MM.1S (cell line): Measurements from ENCODE around the gene ELFN1.

Experiments
- DNase-seq: peaks from one replicate; pipeline ENCODE4 v3.0.0-alpha.2; 2015
- H2AFZ ChIP-seq: fragments of 300-600 bp; sonication (generic); 2 replicates; pipeline ENCODE4 v1.6.0; 2016; ENCODE audit warnings: antibody characterized with exemption, low read length
- H3F3A ChIP-seq: fragments of 300-600 bp; sonication (generic); 2 replicates; pipeline ENCODE4 v1.6.1; 2016; ENCODE audit warnings: mild to moderate bottlenecking, antibody characterized with exemption, low read length, moderate library complexity, mixed read lengths; ENCODE audit not compliant: insufficient read depth
- H3K27ac ChIP-seq: fragments of 300-600 bp; sonication (generic); 2 replicates; pipeline ENCODE4 v1.5.1; 2016; ENCODE audit warnings: mild to moderate bottlenecking, low read length
- H3K27me3 ChIP-seq: fragments of 300-600 bp; sonication (generic); replicated peaks from 2 replicates; pipeline ENCODE4 v1.6.0; 2016; ENCODE audit warnings: low read length; ENCODE audit not compliant: insufficient read depth
- H3K36me3 ChIP-seq: fragments of 300-600 bp; sonication (generic); replicated peaks from 2 replicates; pipeline ENCODE4 v1.6.1; 2016; ENCODE audit warnings: mild to moderate bottlenecking, low read length, mixed read lengths; ENCODE audit not compliant: insufficient read depth
- H3K4me1 ChIP-seq: fragments of 300-600 bp; sonication (generic); 2 replicates; pipeline ENCODE4 v1.6.1; 2016; ENCODE audit warnings: low read length, mixed read lengths
- H3K4me2 ChIP-seq: fragments of 300-600 bp; sonication (generic); 2 replicates; pipeline ENCODE4 v1.6.0; 2016; ENCODE audit warnings: low read depth, low read length
- H3K4me3 ChIP-seq: fragments of 300-600 bp; sonication (generic); 2 replicates; pipeline ENCODE4 v1.5.1; 2016; ENCODE audit warnings: low read length, mixed read lengths
- H3K79me2 ChIP-seq: fragments of 300-600 bp; sonication (generic); 2 replicates; pipeline ENCODE4 v1.6.1; 2016; ENCODE audit warnings: mixed run types, low read length, mixed read lengths
- H3K9ac ChIP-seq: fragments of 300-600 bp; sonication (generic); 2 replicates; pipeline ENCODE4 v1.6.1; 2016; ENCODE audit warnings: low read length, mixed read lengths
- H3K9me2 ChIP-seq: fragments of 300-600 bp; sonication (generic); replicated peaks from 2 replicates; pipeline ENCODE4 v1.6.1; 2016; ENCODE audit warnings: mild to moderate bottlenecking, low read length, mixed read lengths; ENCODE audit not compliant: insufficient read depth
- H3K9me3 ChIP-seq: fragments of 300-600 bp; sonication (generic); replicated peaks from 2 replicates; pipeline ENCODE4 v1.6.1; 2016; ENCODE audit warnings: mild to moderate bottlenecking, low read length, mixed read lengths; ENCODE audit not compliant: insufficient read depth
- H4K20me1 ChIP-seq: fragments of 300-600 bp; sonication (generic); 2 replicates; pipeline ENCODE4 v1.6.1; 2016; ENCODE audit warnings: mild to moderate bottlenecking, low read length, moderate library complexity, mixed read lengths; ENCODE audit not compliant: insufficient read depth
- EZH2 ChIP-seq: fragments of 300-600 bp; sonication (generic); optimal IDR thresholded peaks from 2 replicates; pipeline ENCODE3; 2017; ENCODE audit warnings: low read depth, mild to moderate bottlenecking, antibody characterized with exemption, low read length, mixed read lengths
- EZH2phosphoT487 ChIP-seq: fragments of 300-600 bp; sonication (generic); IDR thresholded peaks from 2 replicates; pipeline ENCODE4 v1.6.1; 2018; ENCODE audit warnings: antibody characterized with exemption, low read length
- TF ChIP-seq, protein P1 (sequence below): fragments of 300-600 bp; sonication (generic); IDR thresholded peaks from 2 replicates; pipeline ENCODE4 v1.5.1; 2016; ENCODE audit warnings: antibody characterized with exemption, low read length, mixed read lengths

Gene ELFN1

GRCh38 chr7:1679966-1680730 lies 10.1 kb downstream of the ELFN1 start:
- DNase-seq: no peak
- no peaks in the 10 kb centered on the region for H3K4me1 ChIP-seq
- no peaks in the 10 kb centered on the region for H3F3A ChIP-seq
- H3K79me2 ChIP-seq: no peaks in the 10 kb centered on the region
- H3K4me3 ChIP-seq: no peak overlapping the region
- H3K27me3 ChIP-seq: peaks cover 60% of the 10 kb centered on the region
- no peak overlapping the region for H3K9ac ChIP-seq
- no peak overlapping the region for H3K27ac ChIP-seq
- H3K9me3 ChIP-seq: no peaks in the 10 kb centered on the region
- H4K20me1 ChIP-seq: no peaks in the 10 kb centered on the region
- no peaks in the 10 kb centered on the region for H3K36me3 ChIP-seq
- H3K4me2 ChIP-seq: no peak overlapping the region
- TF ChIP-seq EZH2 (no peak), EZH2phosphoT487 (no peak)
- TF ChIP-seq, protein P1, sequence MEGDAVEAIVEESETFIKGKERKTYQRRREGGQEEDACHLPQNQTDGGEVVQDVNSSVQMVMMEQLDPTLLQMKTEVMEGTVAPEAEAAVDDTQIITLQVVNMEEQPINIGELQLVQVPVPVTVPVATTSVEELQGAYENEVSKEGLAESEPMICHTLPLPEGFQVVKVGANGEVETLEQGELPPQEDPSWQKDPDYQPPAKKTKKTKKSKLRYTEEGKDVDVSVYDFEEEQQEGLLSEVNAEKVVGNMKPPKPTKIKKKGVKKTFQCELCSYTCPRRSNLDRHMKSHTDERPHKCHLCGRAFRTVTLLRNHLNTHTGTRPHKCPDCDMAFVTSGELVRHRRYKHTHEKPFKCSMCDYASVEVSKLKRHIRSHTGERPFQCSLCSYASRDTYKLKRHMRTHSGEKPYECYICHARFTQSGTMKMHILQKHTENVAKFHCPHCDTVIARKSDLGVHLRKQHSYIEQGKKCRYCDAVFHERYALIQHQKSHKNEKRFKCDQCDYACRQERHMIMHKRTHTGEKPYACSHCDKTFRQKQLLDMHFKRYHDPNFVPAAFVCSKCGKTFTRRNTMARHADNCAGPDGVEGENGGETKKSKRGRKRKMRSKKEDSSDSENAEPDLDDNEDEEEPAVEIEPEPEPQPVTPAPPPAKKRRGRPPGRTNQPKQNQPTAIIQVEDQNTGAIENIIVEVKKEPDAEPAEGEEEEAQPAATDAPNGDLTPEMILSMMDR: no peak
- H2AFZ ChIP-seq: no peak overlapping the region
- no peaks in the 10 kb centered on the region for H3K9me2 ChIP-seq

DNA sequence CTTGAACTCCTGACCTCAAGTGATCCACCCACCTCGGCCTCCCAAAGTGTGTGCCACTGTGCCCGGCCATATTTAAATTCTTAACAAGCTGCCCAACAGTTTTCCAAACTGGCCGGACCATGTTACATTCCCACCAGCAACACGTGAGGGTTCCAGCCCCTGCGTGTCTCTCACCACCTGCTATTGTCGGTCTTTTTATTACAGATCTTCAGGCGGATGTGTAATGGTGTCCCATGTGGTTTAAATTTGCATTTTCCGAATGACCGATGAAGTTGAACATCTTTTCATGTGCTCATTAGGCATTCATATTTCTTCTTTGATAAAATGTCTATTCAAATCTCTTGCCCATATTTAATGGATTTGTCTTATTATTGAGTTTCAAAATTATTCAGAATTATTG lies 11.5 kb downstream of the ELFN1 start:
- H3K4me2 ChIP-seq: no peak overlapping the region
- H3K9ac ChIP-seq: no peak overlapping the region
- H3K4me3 ChIP-seq: no peak overlapping the region
- DNase-seq: no peak
- H3K27ac ChIP-seq: no peak overlapping the region
- no peaks in the 10 kb centered on the region for H4K20me1 ChIP-seq
- H3F3A ChIP-seq: no peaks in the 10 kb centered on the region
- TF ChIP-seq EZH2phosphoT487 (no peak), EZH2 (no peak)
- TF ChIP-seq, protein P1: no peak
- no peak overlapping the region for H2AFZ ChIP-seq
- H3K9me3 ChIP-seq: no peaks in the 10 kb centered on the region
- no peaks in the 10 kb centered on the region for H3K9me2 ChIP-seq
- H3K36me3 ChIP-seq: no peaks in the 10 kb centered on the region
- no peaks in the 10 kb centered on the region for H3K79me2 ChIP-seq
- H3K27me3 ChIP-seq: peaks cover 48% of the 10 kb centered on the region
- no peaks in the 10 kb centered on the region for H3K4me1 ChIP-seq

- no peak for TF ChIP-seq EZH2
- TF ChIP-seq, protein P1: no peak
- TF ChIP-seq EZH2phosphoT487: no peak
- no peak overlapping the region for H3K27ac ChIP-seq
Observed at GRCh38 chr7:1685000-1685624, 15.0 kb downstream of the ELFN1 start.

More at GRCh38 chr7:1685000-1685624, 15.0 kb downstream of the ELFN1 start:
- H3K9ac ChIP-seq: no peak overlapping the region
- H3K4me2 ChIP-seq: no peak overlapping the region
- no peaks in the 10 kb centered on the region for H3F3A ChIP-seq
- no peaks in the 10 kb centered on the region for H3K36me3 ChIP-seq
- H2AFZ ChIP-seq: no peak overlapping the region
- no peaks in the 10 kb centered on the region for H3K9me3 ChIP-seq
- H3K4me1 ChIP-seq: no peaks in the 10 kb centered on the region
- no peaks in the 10 kb centered on the region for H4K20me1 ChIP-seq
- H3K9me2 ChIP-seq: no peaks in the 10 kb centered on the region
- no peaks in the 10 kb centered on the region for H3K79me2 ChIP-seq
- H3K4me3 ChIP-seq: no peak overlapping the region
- no peak for DNase-seq
- H3K27me3 ChIP-seq: peaks cover 34% of the 10 kb centered on the region
